Measurements from ENCODE around the gene WNT9A.
"Not testable (repeated sequence)": the region's sequence is repeated elsewhere in the genome, so short reads cannot be mapped to it uniquely, and the experiment has no call there.

Gene WNT9A

DNA sequence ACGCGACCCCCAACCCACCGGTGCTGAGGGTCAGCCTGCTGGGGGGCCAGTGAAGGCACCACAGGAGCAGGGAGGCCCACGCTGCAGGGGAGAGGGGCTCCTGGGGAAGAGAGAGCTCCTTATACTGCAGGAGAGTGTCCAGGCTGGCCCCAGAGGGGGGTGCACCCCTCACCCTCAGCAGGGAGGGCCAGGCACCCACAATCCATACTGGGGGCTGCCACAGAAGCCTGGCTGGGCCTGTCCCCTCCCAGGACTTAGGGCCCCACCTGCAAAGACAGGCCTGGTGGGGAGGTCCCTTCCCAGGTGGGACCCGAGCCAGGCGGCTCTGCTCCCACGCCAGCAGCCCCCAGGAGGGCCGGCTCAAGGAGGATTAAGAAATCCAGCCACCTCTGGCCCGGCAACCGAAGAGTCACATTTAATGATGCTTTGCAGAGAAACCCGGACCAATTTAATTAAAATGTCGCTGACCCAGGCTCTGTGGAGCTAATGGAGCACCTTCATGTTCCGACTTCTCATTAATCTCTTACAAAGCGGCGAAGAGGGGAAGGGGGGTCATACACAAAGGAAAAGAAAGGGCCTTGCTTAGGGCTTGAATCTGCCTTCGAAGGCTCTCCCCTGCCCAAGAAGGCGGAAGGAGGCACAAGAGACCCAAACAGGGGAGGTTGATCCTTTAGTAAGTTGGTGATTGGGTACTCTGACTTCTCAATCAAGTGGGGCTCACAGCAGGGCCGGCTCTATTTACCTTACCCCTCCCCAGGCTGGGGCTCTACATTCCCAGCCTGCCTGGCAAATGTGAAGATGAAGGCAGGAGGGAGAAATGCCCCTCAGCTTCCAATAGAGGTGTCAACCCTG, 25.0 kb downstream of the WNT9A start:
- DNase-seq, result no peak

- no peak for DNase-seq
Measured at GRCh38 chr1:227921461-227922185, 26.1 kb downstream of the WNT9A start.

DNA sequence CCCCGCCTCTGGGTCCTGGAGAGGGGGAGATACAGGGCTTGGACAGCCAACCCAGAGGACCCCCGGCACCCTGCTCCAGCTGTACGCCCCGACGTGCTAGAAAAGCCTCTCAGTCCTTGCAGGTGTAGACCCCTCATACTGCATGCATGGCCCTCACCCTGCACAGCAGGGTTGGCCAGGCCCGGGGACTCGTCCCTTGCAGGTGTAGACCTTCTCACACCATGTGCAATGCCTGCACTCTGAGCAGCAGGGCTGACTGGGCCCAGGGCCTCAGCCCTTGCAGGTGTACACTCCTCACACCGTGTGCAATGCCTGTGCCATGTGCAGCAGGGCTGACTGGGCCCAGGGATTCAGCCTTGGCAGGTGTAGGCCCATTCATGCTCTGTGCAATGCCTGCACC, 26.8 kb downstream of the WNT9A start:
- DNase-seq, result no peak

GRCh38 chr1:227920426-227920825, 27.3 kb downstream of the WNT9A start:
- DNase-seq, result no peak

DNA sequence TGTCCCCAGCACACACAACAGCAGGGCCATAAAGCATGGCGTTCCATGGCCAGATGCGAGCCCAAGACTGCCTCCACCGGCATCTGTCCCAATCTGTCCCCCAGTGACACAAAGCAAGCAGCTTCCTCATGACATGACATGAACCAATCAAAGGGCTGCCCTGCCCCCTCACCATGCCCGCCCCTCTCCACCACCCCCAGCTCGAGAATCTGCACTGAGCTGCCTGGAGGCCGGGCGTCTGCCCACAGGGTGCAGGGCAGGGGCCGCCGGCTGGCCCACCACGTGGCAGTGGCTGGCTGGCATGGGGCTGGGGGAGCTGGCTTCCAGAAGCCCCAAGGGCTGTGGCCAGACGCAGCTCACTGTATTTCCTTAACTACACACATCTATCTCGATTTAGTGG, 27.8 kb downstream of the WNT9A start:
- DNase-seq, result no peak

DNA sequence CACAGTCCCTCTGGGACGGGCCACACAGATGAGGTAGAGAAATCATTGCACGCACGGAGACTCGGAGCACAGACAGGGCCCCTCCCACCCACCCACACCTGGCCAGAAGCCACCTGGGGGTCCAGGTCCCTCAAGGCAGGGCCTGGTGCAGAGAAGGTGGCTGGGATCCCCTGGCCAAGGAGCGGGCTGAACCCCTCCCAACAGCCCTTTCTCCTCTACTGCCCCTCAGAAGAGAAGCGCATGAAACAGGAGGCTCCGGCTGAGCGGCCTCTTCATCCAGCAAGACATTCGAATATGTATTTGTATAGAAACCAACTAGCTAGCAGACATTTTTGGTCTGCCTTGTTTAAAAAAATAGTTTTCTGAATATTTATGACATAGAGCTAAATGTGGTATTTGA, 29.0 kb downstream of the WNT9A start:
- DNase-seq, result no peak

GRCh38 chr1:227918083-227918700, 29.5 kb downstream of the WNT9A start:
- no peak for DNase-seq

GRCh38 chr1:227917081-227917950, 30.4 kb downstream of the WNT9A start:
- DNase-seq, result no peak

DNA sequence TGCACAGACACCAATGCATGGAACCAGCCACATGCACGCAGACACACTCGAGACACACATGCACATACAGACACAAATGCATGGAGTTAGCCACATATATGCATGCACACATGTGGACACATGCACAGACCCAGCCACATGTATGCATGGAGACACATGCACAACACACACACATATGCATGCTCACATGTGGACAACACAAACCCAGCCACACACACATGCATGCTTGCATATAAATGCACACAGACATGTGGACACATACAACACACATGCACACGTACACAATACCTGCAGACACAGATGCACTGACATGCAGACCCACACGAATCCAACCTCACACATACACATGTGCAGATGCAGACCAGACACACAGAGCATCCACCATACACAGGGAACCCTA, 31.1 kb downstream of the WNT9A start:
- DNase-seq, result no peak

DNA sequence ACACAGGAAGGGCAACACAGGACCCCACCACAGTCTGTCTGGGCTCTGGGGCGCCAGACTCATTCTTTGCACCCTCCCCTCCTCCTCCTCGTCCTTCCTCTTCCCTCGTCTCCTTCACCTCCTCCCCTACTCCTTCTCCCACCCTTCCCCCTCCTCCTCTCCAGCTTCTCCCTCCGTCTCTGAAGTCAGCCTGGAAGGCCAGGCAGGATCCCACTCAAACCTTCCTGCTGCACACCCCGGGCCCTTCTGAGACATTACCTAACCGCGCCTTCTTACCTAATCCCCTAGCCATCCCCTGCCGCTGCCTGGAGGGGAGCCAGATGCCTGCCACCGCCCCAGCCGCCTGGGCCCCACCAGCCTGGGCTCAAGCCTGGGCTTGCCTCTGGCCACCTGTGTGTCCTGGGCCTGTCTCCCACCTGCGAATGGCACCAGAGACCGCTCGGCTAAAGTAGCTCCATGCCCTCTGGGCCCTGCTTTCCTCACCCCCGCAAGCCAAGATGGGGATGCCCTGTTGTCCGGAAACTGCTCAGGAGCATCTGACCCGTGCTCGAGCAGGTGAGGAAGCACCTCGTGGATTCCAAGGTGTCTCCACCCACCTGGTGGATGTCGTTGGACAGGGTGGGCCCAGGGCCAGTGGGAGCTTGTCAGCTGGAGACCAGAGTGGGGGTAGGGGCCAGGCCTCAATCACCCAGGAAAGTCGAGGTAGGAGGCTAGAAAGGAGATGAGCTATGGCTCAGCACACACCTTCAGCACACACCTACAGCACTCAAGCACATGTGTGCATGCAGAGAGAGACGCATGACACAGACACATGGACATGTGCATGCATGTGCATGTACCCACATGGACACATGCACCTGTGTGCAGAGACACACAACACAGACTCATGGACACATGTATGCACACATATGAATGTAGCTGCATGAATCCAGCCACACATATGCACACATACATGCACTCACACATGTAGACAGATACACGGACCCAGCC, 31.9 kb downstream of the WNT9A start:
- no peak for DNase-seq

- no peak for DNase-seq
Measured at GRCh38 chr1:227914801-227915563, 32.8 kb downstream of the WNT9A start.

- no peak for DNase-seq
Measured at GRCh38 chr1:227913764-227914721, 33.7 kb downstream of the WNT9A start.

DNA sequence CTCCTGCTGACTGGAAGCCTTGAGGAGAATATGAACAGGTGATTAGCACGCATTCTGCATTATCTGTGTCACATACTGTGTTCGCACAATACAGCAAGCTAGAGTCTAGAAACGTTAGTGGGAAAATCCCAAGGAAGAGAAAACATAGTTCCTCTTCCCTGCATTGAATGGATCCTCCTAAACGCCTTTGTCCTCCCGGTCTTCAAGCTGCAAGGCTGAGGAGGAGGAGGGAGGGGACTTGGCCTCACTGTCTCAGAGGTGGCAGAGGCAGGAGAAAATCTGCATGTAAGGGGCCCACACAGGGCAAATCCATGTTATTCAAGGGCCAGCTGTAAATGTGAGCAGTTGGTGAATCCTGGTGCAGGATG, 34.4 kb downstream of the WNT9A start:
- DNase-seq, result no peak

DNA sequence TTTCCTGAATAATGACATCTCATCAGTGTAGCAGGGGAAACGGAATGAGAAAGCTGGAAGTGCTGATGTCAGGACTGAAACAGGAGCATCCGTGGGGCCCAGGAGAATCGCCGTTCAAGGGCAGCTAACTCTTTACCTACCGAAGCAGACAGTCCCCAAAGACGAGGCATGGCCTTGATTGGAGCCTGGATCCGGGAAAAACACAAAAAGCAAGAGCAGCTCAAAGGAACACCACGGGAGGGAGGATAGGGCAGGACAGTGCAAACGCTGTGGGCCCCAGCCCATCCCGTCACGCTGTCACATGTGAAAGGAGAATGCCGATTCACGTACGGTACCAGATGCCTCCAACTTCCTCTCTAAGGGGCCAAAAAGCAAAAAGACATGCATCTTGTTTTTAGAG, 34.9 kb downstream of the WNT9A start:
- no peak for DNase-seq

- no peak for DNase-seq
Measured at GRCh38 chr1:227911376-227911775, 36.4 kb downstream of the WNT9A start.

- no peak for DNase-seq
Measured at GRCh38 chr1:227910511-227911153, 37.1 kb downstream of the WNT9A start.

GRCh38 chr1:227909923-227910328, 37.8 kb downstream of the WNT9A start:
- not testable (repeated sequence) for DNase-seq

DNA sequence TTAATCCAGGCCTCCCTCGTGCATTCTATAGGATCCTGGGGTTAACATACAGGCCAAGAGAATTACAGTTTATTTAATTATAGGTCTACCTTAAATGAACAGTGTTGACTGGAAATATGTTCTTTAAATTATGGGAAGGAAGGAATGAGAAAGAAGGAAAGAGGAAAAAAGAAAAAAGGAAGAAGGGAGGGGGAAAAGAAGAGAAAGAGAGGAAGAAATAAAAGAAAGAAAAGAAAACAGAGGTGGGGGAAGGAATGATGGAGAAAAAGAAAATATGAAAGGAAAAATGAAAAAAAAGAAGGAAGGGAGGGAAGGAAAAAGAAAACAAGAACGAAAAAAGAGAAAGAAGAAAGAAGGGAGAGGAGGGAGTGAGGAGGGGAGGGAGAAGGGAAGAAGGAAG, 38.5 kb downstream of the WNT9A start:
- no peak for DNase-seq

- no peak for DNase-seq
Measured at GRCh38 chr1:227908359-227908758, 39.4 kb downstream of the WNT9A start.
